CD4-positive, alpha-beta T cell (primary cell): ENCODE measurements around the gene FANCG. TPM values are rescaled to one million over a fixed set of nuclear protein-coding genes. Genes with fewer than 3 reads are reported as not detected.

Experiments
- ATAC-seq: fragments of 200-7000 bp; cut with Tn5 transposase; one replicate; pipeline ENCODE4 v1.10.0; 2022; ENCODE audit warnings: mild to moderate bottlenecking; ENCODE audit not compliant: poor library complexity
- CTCF ChIA-PET: fragments of 350-600 bp; sonication (Branson Sonifier 250); formaldehyde crosslinking; loops from one replicate; lab custom pipeline; 2021; ENCODE audit warnings: antibody characterized with exemption, inconsistent platforms; lab: Charles Lee
- POLR2A ChIA-PET: fragments of 350-600 bp; sonication (Branson Sonifier 250); formaldehyde crosslinking; loops from one replicate; lab custom pipeline; 2021; ENCODE audit warnings: antibody characterized with exemption, inconsistent platforms; lab: Charles Lee
- DNase-seq, 14 experiments: peaks; one replicate each; pipeline ENCODE4 v3.0.0-alpha.2; 2013 to 2020; ENCODE audit warnings: mixed read lengths in 2 of 14
- H3K27ac ChIP-seq, 2 donors: one replicate each; pipeline versions ENCODE4 v1.5.1 to v1.7.0; 2013; ENCODE audit warnings: low read length in 2 of 2, low read depth in 1 of 2, mild to moderate bottlenecking in 1 of 2
- H3K27me3 ChIP-seq, 2 experiments: 1 replicate in 1 of 2; 2 replicates in 1 of 2; pipeline versions ENCODE4 v1.6.1 to v1.7.0; 2013; ENCODE audit warnings: low read length in 2 of 2, control low read depth in 1 of 2, mild to moderate bottlenecking in 1 of 2, moderate library complexity in 1 of 2; ENCODE audit not compliant: insufficient read depth in 2 of 2, control insufficient read depth in 1 of 2
- H3K36me3 ChIP-seq: one replicate; pipeline ENCODE4 v1.6.1; 2013; ENCODE audit warnings: low read length, control low read depth; ENCODE audit not compliant: insufficient read depth
- H3K4me1 ChIP-seq: one replicate; pipeline ENCODE4 v1.6.1; 2013; ENCODE audit warnings: low read length, control low read depth; ENCODE audit not compliant: insufficient read depth
- H3K4me3 ChIP-seq: one replicate; pipeline ENCODE4 v1.5.1; 2013; ENCODE audit warnings: mild to moderate bottlenecking, low read length, moderate library complexity
- H3K9me3 ChIP-seq, 2 experiments: 1 replicate in 1 of 2; 2 replicates in 1 of 2; pipeline versions ENCODE4 v1.6.1 to v1.7.0; 2013; ENCODE audit warnings: low read length in 2 of 2, mild to moderate bottlenecking in 2 of 2, control low read depth in 1 of 2, moderate library complexity in 1 of 2; ENCODE audit not compliant: control insufficient read depth in 1 of 2, insufficient read depth in 1 of 2
- H3K27ac Mint-ChIP-seq: one replicate; pipeline ENCODE4 v1.8.0; 2020; ENCODE audit warnings: mixed read lengths
- H3K27me3 Mint-ChIP-seq: one replicate; pipeline ENCODE4 v1.8.0; 2021; ENCODE audit warnings: mixed read lengths
- H3K36me3 Mint-ChIP-seq: one replicate; pipeline ENCODE4 v1.8.0; 2021; ENCODE audit warnings: low read depth, mixed read lengths
- H3K4me1 Mint-ChIP-seq: one replicate; pipeline ENCODE4 v1.8.0; 2021; ENCODE audit warnings: low read depth, mixed read lengths
- H3K4me3 Mint-ChIP-seq: one replicate; pipeline ENCODE4 v1.8.0; 2020; ENCODE audit warnings: mild to moderate bottlenecking, mixed read lengths
- H3K9me3 Mint-ChIP-seq: one replicate; pipeline ENCODE4 v1.8.0; 2020; ENCODE audit warnings: mixed read lengths
- CTCF ChIP-seq: fragments of 200-600 bp; IDR thresholded peaks from one replicate; pipeline ENCODE4 v1.8.0; 2022; ENCODE audit warnings: antibody characterized with exemption, mild to moderate bottlenecking
- intact Hi-C, 2 experiments: fragments of 100-400 bp; cut with DNase I in 1 of 2; cut with micrococcal nuclease in 1 of 2; formaldehyde crosslinking; loops; one replicate each; pipeline versions ENCODE4 v1.15.1 to v1.9.0; 2023 to 2025; cut with DNase I, micrococcal nuclease
- total RNA-seq, 174 experiments: library from RNA in 2 of 174; stranded (reverse) in 2 of 174; gene quantifications; one replicate each; pipeline ENCODE4 v1.2.3 and lab custom pipeline; 2021 to 2026

The FANCG gene
- total RNA-seq, 2 experiments from 2014 or later = 21.7 to 24.6 TPM

- H3K27me3 ChIP-seq = no peaks in the 10 kb centered on the region
- ChIA-PET CTCF (interaction anchor here (1.1 to 4.3 kb wide), 2 partner anchors 19 to 40 kb away, joined by 4 to 26 read pairs; partner anchors contain the start of gene PIGO), POLR2A (interaction anchor here (5.0 kb wide), 1 partner anchor 18 kb away, joined by 51 read pairs; the partner anchor contains the start of gene PIGO)
- Mint-ChIP-seq H3K4me3 (no peak overlapping the region), H3K27ac (no peak overlapping the region), H3K4me1 (peaks cover 32% of the 10 kb centered on the region), H3K36me3 (peaks cover 17% of the 10 kb centered on the region), H3K27me3 (no peaks in the 10 kb centered on the region), H3K9me3 (no peaks in the 10 kb centered on the region)
- no peak overlapping the region for H3K4me3 ChIP-seq
- H3K36me3 ChIP-seq = peaks cover 7% of the 10 kb centered on the region
- no peaks in the 10 kb centered on the region for H3K9me3 ChIP-seq
- DNase-seq = no peak
- TF ChIP-seq CTCF = no peak
- no peak overlapping the region for H3K27ac ChIP-seq
- intact Hi-C loops = loop anchor here in 1 of 2 experiments (10.0 kb wide), 2 partner anchors 442 to 552 kb away; partner anchors contain the start of genes ENHO and SIGMAR1
- H3K4me1 ChIP-seq = peaks cover 27% of the 10 kb centered on the region
- no peak for ATAC-seq
Measured at GRCh38 chr9:35076848-35077247, 2.9 kb downstream of the FANCG start.

GRCh38 chr9:35075358-35075757, 4.4 kb downstream of the FANCG start:
- H3K9me3 Mint-ChIP-seq = no peaks in the 10 kb centered on the region
- Histone ChIP-seq H3K4me3 (no peak overlapping the region), H3K27me3 (no peaks in the 10 kb centered on the region), H3K27ac (no peak overlapping the region), H3K4me1 (peaks cover 32% of the 10 kb centered on the region), H3K36me3 (peaks cover 7% of the 10 kb centered on the region), H3K9me3 (no peaks in the 10 kb centered on the region)
- POLR2A ChIA-PET = no interaction called here
- no peak for TF ChIP-seq CTCF
- no peaks in the 10 kb centered on the region for H3K27me3 Mint-ChIP-seq
- ATAC-seq (no peak), DNase-seq (no peak)
- peaks cover 44% of the 10 kb centered on the region for H3K4me1 Mint-ChIP-seq
- H3K27ac Mint-ChIP-seq = no peak overlapping the region
- intact Hi-C loops = loop anchor here in 1 of 2 experiments (10.0 kb wide), 2 partner anchors 441 to 551 kb away; partner anchors contain the start of genes ENHO and SIGMAR1
- H3K4me3 Mint-ChIP-seq = no peak overlapping the region
- H3K36me3 Mint-ChIP-seq = peaks cover 30% of the 10 kb centered on the region
- CTCF ChIA-PET = no interaction called here

GRCh38 chr9:35074791-35075190, 5.0 kb downstream of the FANCG start:
- ATAC-seq (no peak), DNase-seq (no peak)
- Histone ChIP-seq H3K27me3 (no peaks in the 10 kb centered on the region), H3K27ac (no peak overlapping the region), H3K4me3 (no peak overlapping the region), H3K9me3 (no peaks in the 10 kb centered on the region), H3K36me3 (peaks cover 7% of the 10 kb centered on the region), H3K4me1 (peaks cover 33% of the 10 kb centered on the region)
- Mint-ChIP-seq H3K9me3 (no peaks in the 10 kb centered on the region), H3K36me3 (peaks cover 30% of the 10 kb centered on the region), H3K4me3 (no peak overlapping the region), H3K27ac (peak overlapping the region; percentile 25), H3K27me3 (no peaks in the 10 kb centered on the region), H3K4me1 (peaks cover 44% of the 10 kb centered on the region)
- CTCF ChIA-PET = no interaction called here
- intact Hi-C loops = loop anchor here (5.0 to 10.0 kb wide), 4 partner anchors 38 to 550 kb away; partner anchors contain the start of genes DNAJB5 (in 1 of the 2), ENHO (in 1 of the 2) and SIGMAR1 (in 1 of the 2)
- no peak for TF ChIP-seq CTCF
- POLR2A ChIA-PET = no interaction called here
